NB4 (cell line): ENCODE measurements around the gene ADAMTS7.

Experiments used
- CTCF ChIP-seq: IDR thresholded peaks from one replicate; pipeline ENCODE4 v1.5.1; 2012; ENCODE audit warnings: low read depth, low read length
- MAX ChIP-seq: IDR thresholded peaks from 2 replicates; pipeline ENCODE4 v1.6.1; 2011; ENCODE audit warnings: low read depth, low read length
- POLR2A ChIP-seq: IDR thresholded peaks from 2 replicates; pipeline ENCODE4 v1.6.1; 2011; ENCODE audit warnings: mild to moderate bottlenecking; ENCODE audit not compliant: insufficient read length; ENCODE audit errors: extremely low read depth

- TF ChIP-seq CTCF, result no peak
- no peak for TF ChIP-seq POLR2A
- no peak for TF ChIP-seq MAX
These were observed 43.2 kb downstream of the ADAMTS7 start for GRCh38 chr15:78768096-78768495.
